Endothelial cell of umbilical vein (primary cell): ENCODE results near the gene MTMR3. TPM values are rescaled to one million over a fixed set of nuclear protein-coding genes. Genes with fewer than 3 reads are reported as not detected.

Experiments used
- BruUV-seq: library from RNA; stranded (reverse); fragments of 400-500 nt; replicated peaks from 2 replicates; lab custom pipeline; 2021; lab: Mats Ljungman, UMichigan
- CTCF ChIA-PET: fragments of 300-600, 350-600 bp; sonication (Branson Sonifier 250); formaldehyde crosslinking; loops from one replicate; lab custom pipeline; 2021; ENCODE audit warnings: antibody characterized with exemption, inconsistent platforms; lab: Charles Lee
- POLR2A ChIA-PET: fragments of 300-600, 350-600 bp; sonication (Branson Sonifier 250); formaldehyde crosslinking; loops from one replicate; lab custom pipeline; 2021; ENCODE audit warnings: antibody characterized with exemption, inconsistent platforms; lab: Charles Lee
- DNase-seq: peaks from one replicate; pipeline ENCODE4 v3.0.0-alpha.2; 2011; ENCODE audit warnings: low read depth, low spot score
- FAIRE-seq: peaks from 2 replicates; lab custom pipeline; 2011; peaks lifted over from hg19 to GRCh38; lab: Jason Lieb, UNC
- H2AFZ ChIP-seq: 2 replicates; pipeline ENCODE4 v1.6.0; 2012; ENCODE audit warnings: low read depth, low read length, control low read depth, inconsistent platforms
- H3K27ac ChIP-seq: 2 replicates; pipeline ENCODE4 v1.5.1; 2011; ENCODE audit warnings: low read depth, mild to moderate bottlenecking, control low read depth, low read length, moderate library complexity; ENCODE audit not compliant: insufficient read depth
- H3K27me3 ChIP-seq, 2 experiments: 2 replicates each; pipeline versions ENCODE4 v1.6.0 to v1.6.1; 2011; ENCODE audit warnings: low read length in 2 of 2, mixed read lengths in 1 of 2; ENCODE audit not compliant: control insufficient read depth in 2 of 2, insufficient read depth in 2 of 2
- H3K36me3 ChIP-seq, 2 experiments: 2 replicates in 1 of 2; 3 replicates in 1 of 2; pipeline ENCODE4 v1.5.1; 2011; ENCODE audit warnings: low read length in 2 of 2, mild to moderate bottlenecking in 1 of 2, moderate library complexity in 1 of 2; ENCODE audit not compliant: control insufficient read depth in 2 of 2, insufficient read depth in 2 of 2; ENCODE audit errors: extremely low read depth in 1 of 2
- H3K4me1 ChIP-seq: 3 replicates; pipeline ENCODE4 v1.5.1; 2011; ENCODE audit warnings: mild to moderate bottlenecking, low read length; ENCODE audit not compliant: control insufficient read depth, insufficient read depth; ENCODE audit errors: extremely low read depth
- H3K4me2 ChIP-seq: 2 replicates; pipeline ENCODE4 v1.6.1; 2011; ENCODE audit warnings: low read length, control low read depth, mixed read lengths; ENCODE audit not compliant: insufficient read depth
- H3K4me3 ChIP-seq, 3 experiments: fragments of 200-600 bp in 1 of 3; sonication (generic), shearing (Covaris generic) in 1 of 3; replicated peaks in 1 of 3; 2 replicates each; pipeline ENCODE4 v1.5.1; 2011 to 2016; ENCODE audit warnings: control low read depth in 3 of 3, low read length in 3 of 3, mild to moderate bottlenecking in 2 of 3, inconsistent platforms in 1 of 3, low read depth in 1 of 3, moderate library complexity in 1 of 3; ENCODE audit not compliant: insufficient read depth in 1 of 3
- H3K79me2 ChIP-seq: 2 replicates; pipeline ENCODE4 v1.6.0; 2012; ENCODE audit warnings: low read length, inconsistent platforms; ENCODE audit not compliant: control insufficient read depth, insufficient read depth
- H3K9ac ChIP-seq: replicated peaks from 2 replicates; pipeline ENCODE3; 2011; ENCODE audit warnings: low read length, control low read depth; ENCODE audit not compliant: insufficient read depth; ENCODE audit errors: extremely low read depth
- H3K9me1 ChIP-seq: replicated peaks from 3 replicates; pipeline ENCODE4 v1.6.0; 2011; ENCODE audit warnings: mild to moderate bottlenecking, low read length; ENCODE audit not compliant: control insufficient read depth, insufficient read depth; ENCODE audit errors: extremely low read depth
- H3K9me3 ChIP-seq: replicated peaks from 2 replicates; pipeline ENCODE4 v1.5.1; 2012; ENCODE audit warnings: low read length, inconsistent platforms; ENCODE audit not compliant: control insufficient read depth, insufficient read depth
- H4K20me1 ChIP-seq: replicated peaks from 2 replicates; pipeline ENCODE3; 2011; ENCODE audit warnings: mild to moderate bottlenecking, low read length; ENCODE audit not compliant: control insufficient read depth, insufficient read depth; ENCODE audit errors: extremely low read depth
- EZH2 ChIP-seq: IDR thresholded peaks from 2 replicates; pipeline ENCODE4 v1.6.1; 2012; ENCODE audit warnings: borderline replicate concordance, low read depth, mild to moderate bottlenecking, moderate library complexity, low read length, inconsistent platforms; ENCODE audit not compliant: severe bottlenecking
- FOS ChIP-seq: IDR thresholded peaks from 2 replicates; pipeline ENCODE4 v1.6.1; 2011; ENCODE audit warnings: mild to moderate bottlenecking, low read length, moderate library complexity, borderline replicate concordance; ENCODE audit not compliant: insufficient read depth
- GATA2 ChIP-seq: IDR thresholded peaks from 2 replicates; pipeline ENCODE4 v1.7.0; 2011; ENCODE audit warnings: low read depth, mild to moderate bottlenecking, moderate library complexity, mixed read lengths, low read length; ENCODE audit not compliant: insufficient read length, insufficient read depth
- JUN ChIP-seq: IDR thresholded peaks from 2 replicates; pipeline ENCODE4 v1.6.1; 2011; ENCODE audit warnings: borderline replicate concordance, low read depth; ENCODE audit not compliant: insufficient read length, insufficient read depth
- MAX ChIP-seq: IDR thresholded peaks from 2 replicates; pipeline ENCODE4 v1.6.1; 2011; ENCODE audit not compliant: insufficient read depth, insufficient read length
- MYC ChIP-seq: IDR thresholded peaks from one replicate; pipeline ENCODE4 v1.6.1; 2011; ENCODE audit warnings: mild to moderate bottlenecking, low read depth, low read length
- POLR2A ChIP-seq: IDR thresholded peaks from 2 replicates; pipeline ENCODE4 v1.6.1; 2012; ENCODE audit warnings: low read depth, mild to moderate bottlenecking, control low read depth, low read length
- POLR2AphosphoS5 ChIP-seq: IDR thresholded peaks from 2 replicates; pipeline ENCODE4 v1.6.1; 2012; ENCODE audit warnings: low read depth, mild to moderate bottlenecking, control low read depth, low read length, moderate library complexity; ENCODE audit not compliant: insufficient read depth
- dilution Hi-C: fragments of 300-500 bp; cut with MboI; formaldehyde crosslinking; loops from one replicate; pipeline ENCODE4 v1.15.0; 2019; ENCODE audit warnings: low sequenced_read_pairs; ENCODE audit not compliant: extremely low pct_ligation_motif_present
- intact Hi-C: fragments of 100-400 bp; cut with micrococcal nuclease; formaldehyde crosslinking; loops from one replicate; pipeline ENCODE4 v1.10.0; 2022
- polyA plus RNA-seq, 4 experiments: library from polyadenylated mRNA; depleted of rRNA in 3 of 4; stranded (reverse) in 3 of 4; unstranded in 1 of 4; fragments of >200 nt; gene quantifications; 2 replicates each; pipeline versions ENCODE4 v1.2.1 to v1.2.3, GENCODE V29; 2011 to 2012; ENCODE audit warnings: missing spikeins in 1 of 4
- total RNA-seq: library from RNA; stranded (reverse); gene quantifications from 2 replicates; pipeline ENCODE4 v1.2.3, GENCODE V29; 2021
- TF ChIP-seq, protein P1 (sequence below), 2 donors: IDR thresholded peaks; 1 replicate in 1 of 2; 2 replicates in 1 of 2; pipeline ENCODE4 v1.5.1; 2011; ENCODE audit warnings: low read length in 2 of 2, mild to moderate bottlenecking in 2 of 2, moderate library complexity in 2 of 2, control low read depth in 1 of 2, inconsistent platforms in 1 of 2, low read depth in 1 of 2; ENCODE audit not compliant: insufficient read depth in 1 of 2; ENCODE audit errors: extremely low read depth in 1 of 2

MTMR3 gene
- total and polyA plus RNA-seq, 2 donors (not counting 3 experiments of a cell fraction or from before 2014, with no cell fraction given): 30.1 to 36.5 TPM

GRCh38 chr22:30056015-30056414 lies 173.0 kb downstream of the MTMR3 start:
- Histone ChIP-seq H3K79me2 (no peaks in the 10 kb centered on the region), H3K4me2 (no peak overlapping the region), H3K27ac (no peak overlapping the region), H3K36me3 (no peaks in the 10 kb centered on the region), H3K4me1 (no peaks in the 10 kb centered on the region), H3K9ac (no peak overlapping the region), H3K9me3 (no peaks in the 10 kb centered on the region), H3K27me3 (peaks cover 2 to 3% of the 10 kb centered on the region in 2 experiments), H3K9me1 (no peaks in the 10 kb centered on the region), H2AFZ (no peak overlapping the region), H3K4me3 (no peak overlapping the region), H4K20me1 (no peaks in the 10 kb centered on the region)
- ChIA-PET CTCF (interaction anchor here (0.9 to 2.3 kb wide), 3 partner anchors 11 to 33 kb away, joined by 3 to 8 read pairs (median 6); no protein-coding TSS in a partner anchor), POLR2A (no interaction called here)
- FAIRE-seq (no peak), DNase-seq (no peak)
- BruUV-seq: no TSS peak
- intact Hi-C loops: no loop called here
- TF ChIP-seq EZH2 (no peak), FOS (no peak), MAX (no peak), POLR2AphosphoS5 (no peak), POLR2A (no peak), MYC (no peak), GATA2 (no peak), JUN (no peak)
- TF ChIP-seq, protein P1, sequence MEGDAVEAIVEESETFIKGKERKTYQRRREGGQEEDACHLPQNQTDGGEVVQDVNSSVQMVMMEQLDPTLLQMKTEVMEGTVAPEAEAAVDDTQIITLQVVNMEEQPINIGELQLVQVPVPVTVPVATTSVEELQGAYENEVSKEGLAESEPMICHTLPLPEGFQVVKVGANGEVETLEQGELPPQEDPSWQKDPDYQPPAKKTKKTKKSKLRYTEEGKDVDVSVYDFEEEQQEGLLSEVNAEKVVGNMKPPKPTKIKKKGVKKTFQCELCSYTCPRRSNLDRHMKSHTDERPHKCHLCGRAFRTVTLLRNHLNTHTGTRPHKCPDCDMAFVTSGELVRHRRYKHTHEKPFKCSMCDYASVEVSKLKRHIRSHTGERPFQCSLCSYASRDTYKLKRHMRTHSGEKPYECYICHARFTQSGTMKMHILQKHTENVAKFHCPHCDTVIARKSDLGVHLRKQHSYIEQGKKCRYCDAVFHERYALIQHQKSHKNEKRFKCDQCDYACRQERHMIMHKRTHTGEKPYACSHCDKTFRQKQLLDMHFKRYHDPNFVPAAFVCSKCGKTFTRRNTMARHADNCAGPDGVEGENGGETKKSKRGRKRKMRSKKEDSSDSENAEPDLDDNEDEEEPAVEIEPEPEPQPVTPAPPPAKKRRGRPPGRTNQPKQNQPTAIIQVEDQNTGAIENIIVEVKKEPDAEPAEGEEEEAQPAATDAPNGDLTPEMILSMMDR (IDR thresholded peaks at IDR 0.05; ENCODE audit: extremely low read depth in 1 of 2, insufficient read depth in 1 of 2, low read depth in 1 of 2, low read length in 2 of 2): no peak
- dilution Hi-C loops: no loop called here
